GM18907 (cell line): ENCODE measurements around the gene KASH5.

Experiments used
- ATAC-seq: cut with Tn5 transposase; IDR thresholded peaks from one replicate; pipeline ENCODE4 v1.9.1; 2021; ENCODE audit warnings: mild to moderate bottlenecking, moderate library complexity; ENCODE audit not compliant: unreplicated experiment

Gene KASH5

DNA sequence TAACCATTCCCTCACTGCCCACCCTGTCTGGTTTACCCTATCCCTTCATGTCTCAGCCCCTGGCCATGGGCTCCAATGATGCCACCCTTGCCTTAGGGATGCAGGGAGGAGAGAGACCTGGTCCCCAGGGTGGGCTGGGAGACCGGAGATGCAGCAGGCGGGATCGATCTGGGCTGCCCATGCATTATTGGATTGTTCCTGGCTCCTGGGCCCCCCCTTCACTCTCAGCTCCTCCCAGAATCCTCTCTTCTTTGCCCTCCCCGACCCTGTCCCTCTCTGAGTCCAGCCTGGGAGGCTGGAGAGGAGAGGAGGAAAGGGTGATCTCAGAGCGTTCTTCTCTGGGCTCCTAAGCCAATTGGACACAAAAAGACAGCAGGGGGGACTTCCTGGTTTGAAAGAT, 5.8 kb downstream of the KASH5 start:
- no peak for ATAC-seq

GRCh38 chr19:49395581-49396407, 7.7 kb downstream of the KASH5 start:
- ATAC-seq, result no peak

DNA sequence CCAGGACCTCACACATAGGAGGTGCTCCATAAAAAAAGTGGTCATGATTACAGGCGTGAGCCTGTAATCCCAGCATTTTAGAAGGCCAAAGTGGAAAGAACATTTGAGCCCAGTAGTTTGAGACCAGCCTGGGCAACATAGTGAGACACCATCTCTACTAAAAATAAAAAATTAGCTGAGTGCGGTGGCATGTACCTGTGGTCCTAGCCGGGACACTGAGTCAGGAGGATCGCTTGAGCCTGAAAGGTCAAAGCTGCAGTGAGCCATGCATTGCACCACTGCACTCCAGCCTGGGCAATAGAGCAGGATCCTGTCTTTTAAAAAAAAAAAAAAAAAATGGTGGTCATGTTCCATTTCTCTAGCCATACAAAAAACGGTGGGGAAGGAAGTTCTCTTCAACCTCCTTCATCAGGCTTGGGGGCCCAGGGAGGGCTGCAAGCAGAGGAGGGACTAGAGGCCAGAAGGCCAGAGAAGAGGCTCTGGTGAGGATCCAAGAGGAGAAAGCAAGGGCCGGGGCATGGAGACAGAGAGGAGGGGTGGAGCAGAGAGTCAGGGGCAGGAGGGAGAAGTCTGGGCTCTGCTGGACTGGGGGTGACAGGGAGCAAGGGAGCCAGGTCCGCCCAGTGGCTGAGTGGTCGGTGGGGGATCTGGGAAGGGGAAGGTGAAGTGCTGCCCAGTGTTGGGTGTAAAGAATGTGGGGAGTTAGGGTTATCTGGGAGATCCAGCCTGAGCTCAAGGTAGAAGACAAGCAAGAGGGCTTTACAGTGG, 8.9 kb downstream of the KASH5 start:
- no peak for ATAC-seq

- no peak for ATAC-seq
These were observed 10.1 kb downstream of the KASH5 start for GRCh38 chr19:49398001-49398615.

DNA sequence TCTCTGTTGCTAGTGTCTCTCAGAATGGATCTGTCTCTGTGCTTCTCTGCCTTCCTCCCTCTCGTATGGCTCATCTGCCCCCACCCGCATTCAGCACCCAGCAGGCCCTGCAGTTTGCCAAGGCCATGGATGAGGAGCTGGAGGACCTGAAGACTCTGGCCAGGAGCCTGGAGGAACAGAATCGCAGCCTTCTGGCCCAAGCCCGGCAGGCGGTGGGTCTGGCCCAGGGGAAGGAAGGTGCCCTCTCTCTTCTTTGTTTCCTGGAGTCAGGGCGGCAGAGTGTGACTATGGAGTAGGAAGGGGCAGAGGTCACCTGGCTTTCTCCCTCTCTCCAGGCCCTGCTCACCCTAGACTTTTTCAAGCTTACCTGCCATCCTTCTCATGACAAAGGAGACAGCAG, 10.9 kb downstream of the KASH5 start:
- ATAC-seq, result no peak

- ATAC-seq, result no peak
These were observed 12.0 kb downstream of the KASH5 start for GRCh38 chr19:49400029-49400428.

GRCh38 chr19:49403404-49404187, 15.5 kb downstream of the KASH5 start:
- no peak for ATAC-seq

GRCh38 chr19:49407079-49407478, 19.0 kb downstream of the KASH5 start:
- ATAC-seq, result no peak

GRCh38 chr19:49407482-49408015, 19.5 kb downstream of the KASH5 start:
- no peak for ATAC-seq

GRCh38 chr19:49408816-49409440, 20.9 kb downstream of the KASH5 start:
- no peak for ATAC-seq

- no peak for ATAC-seq
These were observed 21.5 kb downstream of the KASH5 start for GRCh38 chr19:49409441-49410029.

- ATAC-seq, result no peak
These were observed 23.8 kb downstream of the KASH5 start for GRCh38 chr19:49411681-49412326.

DNA sequence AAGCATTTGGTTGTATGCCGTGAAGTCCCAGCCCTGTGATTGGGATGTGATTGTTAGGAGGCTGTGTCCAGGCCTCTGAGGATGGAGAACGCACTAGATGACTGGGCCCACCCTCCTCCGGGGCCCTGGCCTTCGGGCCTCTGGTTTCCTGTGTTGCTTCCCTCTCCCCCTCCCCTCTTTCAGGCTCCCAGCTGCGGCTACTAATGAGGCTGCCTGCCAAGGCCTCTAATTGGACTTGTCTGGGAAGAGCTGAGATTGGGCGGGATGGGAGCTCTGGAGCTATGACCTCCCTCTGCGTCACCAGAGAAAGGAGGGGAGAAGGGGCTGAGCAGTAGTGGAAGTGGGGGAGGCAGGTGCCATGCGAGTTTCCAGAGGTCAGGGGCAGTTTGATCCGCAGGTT, 25.3 kb downstream of the KASH5 start:
- no peak for ATAC-seq

GRCh38 chr19:49414256-49414655, 26.2 kb downstream of the KASH5 start:
- ATAC-seq, result no peak

GRCh38 chr19:49415102-49415809, 27.2 kb downstream of the KASH5 start:
- no peak for ATAC-seq

DNA sequence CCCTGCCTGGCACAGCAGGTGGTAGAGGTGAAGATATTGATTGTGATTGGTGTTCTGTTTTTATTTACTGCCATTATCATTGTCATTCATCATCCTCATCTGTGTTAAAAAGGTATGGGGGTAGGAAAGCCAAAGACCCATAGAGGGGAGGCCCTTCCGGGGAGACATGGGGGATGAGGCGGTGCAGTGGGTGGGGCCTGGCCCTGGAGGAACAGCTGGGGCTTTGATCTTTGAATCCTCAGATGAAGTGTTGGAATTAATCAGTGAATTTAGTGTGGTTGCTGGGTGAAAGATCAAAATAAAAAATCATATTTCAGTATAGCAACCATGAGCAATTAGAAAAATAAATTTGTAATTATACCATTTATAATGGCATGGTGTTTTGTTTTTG, 27.8 kb downstream of the KASH5 start:
- no peak for ATAC-seq

- ATAC-seq, result no peak
These were observed 29.0 kb downstream of the KASH5 start for GRCh38 chr19:49417088-49417487.

GRCh38 chr19:49418511-49418910, 30.5 kb downstream of the KASH5 start:
- no peak for ATAC-seq

DNA sequence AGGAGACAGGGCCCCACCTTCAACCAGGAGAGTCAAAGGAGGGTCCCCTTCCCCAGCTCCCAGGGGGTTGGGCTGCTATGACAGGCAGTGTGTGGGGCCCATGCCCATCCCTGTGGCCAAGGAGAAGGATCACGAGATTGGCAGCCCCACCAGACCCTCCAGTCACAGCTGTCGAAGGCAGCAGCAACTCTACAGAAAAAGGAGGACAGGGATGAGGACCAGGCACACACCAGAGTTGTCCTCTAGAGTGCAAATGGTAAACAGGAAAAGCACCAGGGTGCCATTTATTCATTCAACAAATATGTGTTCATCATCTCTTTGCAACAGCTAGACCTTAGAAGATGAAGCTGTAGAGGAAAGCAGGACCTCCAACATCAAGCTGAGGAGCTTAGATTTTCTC, 31.1 kb downstream of the KASH5 start:
- ATAC-seq, result no peak
